SU-DHL-6 (cell line): Measurements from ENCODE around the gene POU6F2.

Experiments
- CTCF ChIP-seq: fragments of 200-600 bp; sonication (generic); IDR thresholded peaks from one replicate; pipeline ENCODE4 v1.5.1; 2017; ENCODE audit warnings: antibody characterized with exemption, mild to moderate bottlenecking, low read length, moderate library complexity; ENCODE audit not compliant: insufficient read depth, poor library complexity, severe bottlenecking
- EZH2phosphoT487 ChIP-seq: fragments of 200-600 bp; sonication (generic), shearing (Covaris generic); conservative IDR thresholded peaks from 2 replicates; pipeline ENCODE4 v1.6.1; 2018; ENCODE audit warnings: mild to moderate bottlenecking, antibody characterized with exemption, low read length, moderate library complexity, mixed read lengths

GRCh38 chr7:39333701-39334100 lies 356.0 kb downstream of the POU6F2 start:
- no peak for TF ChIP-seq CTCF
- TF ChIP-seq EZH2phosphoT487 = no peak
